HG02678 (cell line): ENCODE data around the gene FLT3.
A peak's percentile ranks its signal among the peaks of the same experiment; 100 is the strongest.
"Not testable (repeated sequence)": the region's sequence is repeated elsewhere in the genome, so short reads cannot be mapped to it uniquely, and the experiment has no call there.

ENCODE experiments used
- ATAC-seq: cut with Tn5 transposase; IDR thresholded peaks from one replicate; pipeline ENCODE4 v1.9.1; 2021; ENCODE audit warnings: mild to moderate bottlenecking, moderate library complexity; ENCODE audit not compliant: unreplicated experiment

Gene FLT3

DNA sequence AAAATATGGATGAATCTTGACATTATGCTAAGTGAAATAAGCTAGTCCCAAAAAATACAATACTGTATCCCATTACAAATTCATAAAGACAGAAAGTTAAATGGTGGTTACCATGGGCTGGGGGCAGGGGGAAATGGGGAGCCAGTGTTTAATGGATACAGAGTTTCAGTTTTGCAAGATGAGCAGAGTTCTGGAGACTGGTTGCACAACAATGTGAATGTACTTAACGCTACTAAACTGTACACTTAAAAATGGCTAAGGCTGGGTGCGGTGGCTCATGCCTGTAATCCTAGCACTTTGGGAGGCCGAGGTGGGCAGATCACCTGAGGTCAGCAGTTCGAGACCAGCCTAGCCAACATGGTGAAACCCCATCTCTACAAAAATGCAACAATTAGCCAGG lies 1.5 kb upstream of the FLT3 start:
- not testable (repeated sequence) for ATAC-seq

DNA sequence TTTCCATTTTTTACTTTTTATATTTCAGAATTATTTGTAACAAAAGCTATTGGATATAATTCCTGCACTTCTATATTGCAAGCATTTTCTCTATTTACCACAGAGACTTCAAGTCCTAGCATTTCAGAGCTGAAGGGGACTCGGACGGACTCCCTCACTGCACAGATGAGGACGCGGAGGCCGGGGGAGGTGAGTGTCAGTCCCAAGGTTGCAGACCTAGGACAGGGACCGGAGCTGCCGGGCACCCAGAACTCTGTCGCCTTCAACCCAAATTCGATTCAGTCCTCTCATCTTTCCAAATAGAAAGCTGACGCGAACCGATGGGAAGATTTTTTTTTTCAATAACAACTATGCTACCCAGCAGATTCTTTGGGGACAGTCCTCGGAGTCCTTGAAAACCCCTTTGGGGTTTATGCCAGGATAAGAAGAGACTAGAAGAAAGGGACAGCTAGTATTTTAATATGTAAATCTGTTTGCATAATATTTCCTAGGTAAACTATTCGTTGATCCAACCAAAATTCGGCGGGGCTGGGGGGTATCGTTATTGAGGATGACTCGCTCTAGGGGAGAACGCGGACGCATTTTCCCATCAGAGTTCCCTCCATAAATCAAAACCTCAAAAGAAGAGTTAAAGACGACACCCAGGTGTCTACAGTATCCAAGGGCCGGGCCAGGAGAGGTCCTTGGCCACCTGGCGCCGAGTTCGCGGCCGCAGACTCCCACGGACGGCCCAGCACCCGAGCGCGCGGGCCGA lies 803 bp downstream of the FLT3 start:
- no peak for ATAC-seq

- ATAC-seq, result no peak
These were observed 2.9 kb downstream of the FLT3 start for GRCh38 chr13:28097503-28097902.

DNA sequence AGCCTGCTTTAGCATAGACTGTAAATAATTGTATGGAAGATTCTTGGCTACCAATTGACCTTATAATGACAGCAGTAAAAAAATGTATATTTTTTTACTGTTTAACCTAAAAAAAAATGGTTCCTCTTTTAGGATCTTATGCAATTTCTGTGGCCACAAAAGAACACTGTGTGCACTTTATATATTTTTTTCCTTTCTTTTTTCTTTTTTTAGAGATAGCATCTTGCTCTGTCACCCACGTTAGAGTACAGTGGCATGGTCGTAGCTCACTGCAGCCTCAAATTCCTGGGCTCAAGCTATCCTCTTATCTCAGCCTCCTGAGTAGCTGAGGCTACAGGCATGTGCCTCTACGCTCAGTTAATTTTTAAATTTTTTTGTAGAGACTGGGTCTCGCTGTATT lies 6.1 kb downstream of the FLT3 start:
- ATAC-seq, result no peak

- no peak for ATAC-seq
These were observed 6.5 kb downstream of the FLT3 start for GRCh38 chr13:28093881-28094280.

GRCh38 chr13:28092431-28092830 lies 7.9 kb downstream of the FLT3 start:
- ATAC-seq, result no peak

GRCh38 chr13:28089065-28089464 lies 11.3 kb downstream of the FLT3 start:
- no peak for ATAC-seq

- ATAC-seq, result not testable (repeated sequence)
These were observed 22.6 kb downstream of the FLT3 start for GRCh38 chr13:28077820-28078219.

GRCh38 chr13:28077231-28077630 lies 23.1 kb downstream of the FLT3 start:
- ATAC-seq, result no peak

- no peak for ATAC-seq
These were observed 29.0 kb downstream of the FLT3 start for GRCh38 chr13:28071424-28071823.

DNA sequence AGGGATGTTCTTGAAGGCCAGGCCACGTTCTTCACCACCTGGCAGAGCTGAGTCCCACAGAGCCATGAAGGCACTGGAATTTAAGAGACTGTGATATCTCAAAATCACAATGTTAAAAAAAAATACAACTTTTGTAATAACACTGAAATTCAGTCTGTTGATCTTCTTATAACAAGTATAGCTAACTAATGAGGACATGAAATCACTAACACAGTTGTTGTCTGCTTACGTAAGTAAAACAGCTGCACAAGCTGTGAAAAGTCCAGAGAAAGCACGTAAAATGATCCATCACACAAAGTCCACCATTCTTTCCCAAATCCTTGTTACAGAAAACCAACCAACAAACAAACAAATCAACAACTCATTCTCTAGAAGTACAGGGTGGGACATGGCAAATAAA lies 32.9 kb downstream of the FLT3 start:
- ATAC-seq, result no peak

DNA sequence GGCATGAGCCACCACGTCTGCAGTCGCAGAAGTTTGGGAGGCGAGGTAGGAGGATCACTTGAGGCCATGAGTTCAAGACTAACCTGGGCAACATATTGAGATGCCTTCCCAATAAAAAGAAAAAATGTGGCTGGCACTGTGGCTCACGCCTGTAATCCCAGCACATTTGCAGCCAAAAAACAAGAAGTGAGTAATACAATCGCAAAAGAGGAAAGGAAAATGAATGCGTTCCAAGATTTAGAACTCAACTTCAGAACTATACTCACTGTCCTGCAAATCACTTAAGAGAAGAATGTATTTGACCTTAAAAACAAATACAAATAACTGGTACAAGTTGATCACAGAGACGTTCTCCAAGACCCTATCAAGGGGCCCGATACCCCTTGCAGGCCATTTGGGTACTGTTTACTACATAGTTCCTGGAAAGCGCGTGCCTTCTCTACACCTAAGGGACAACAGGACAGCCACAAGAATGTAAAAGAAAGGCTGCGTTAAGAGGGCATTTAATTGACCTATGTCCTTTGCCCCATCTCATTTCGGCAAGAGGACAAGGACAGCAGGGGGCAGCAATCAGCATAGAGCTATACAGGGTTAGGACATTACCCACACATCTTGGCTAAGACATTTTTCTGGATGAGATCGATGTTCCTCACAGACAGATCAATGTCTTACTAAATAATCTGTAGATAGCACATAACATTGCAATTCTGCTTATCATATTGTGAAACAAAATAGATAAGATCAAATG lies 41.3 kb downstream of the FLT3 start:
- no peak for ATAC-seq

DNA sequence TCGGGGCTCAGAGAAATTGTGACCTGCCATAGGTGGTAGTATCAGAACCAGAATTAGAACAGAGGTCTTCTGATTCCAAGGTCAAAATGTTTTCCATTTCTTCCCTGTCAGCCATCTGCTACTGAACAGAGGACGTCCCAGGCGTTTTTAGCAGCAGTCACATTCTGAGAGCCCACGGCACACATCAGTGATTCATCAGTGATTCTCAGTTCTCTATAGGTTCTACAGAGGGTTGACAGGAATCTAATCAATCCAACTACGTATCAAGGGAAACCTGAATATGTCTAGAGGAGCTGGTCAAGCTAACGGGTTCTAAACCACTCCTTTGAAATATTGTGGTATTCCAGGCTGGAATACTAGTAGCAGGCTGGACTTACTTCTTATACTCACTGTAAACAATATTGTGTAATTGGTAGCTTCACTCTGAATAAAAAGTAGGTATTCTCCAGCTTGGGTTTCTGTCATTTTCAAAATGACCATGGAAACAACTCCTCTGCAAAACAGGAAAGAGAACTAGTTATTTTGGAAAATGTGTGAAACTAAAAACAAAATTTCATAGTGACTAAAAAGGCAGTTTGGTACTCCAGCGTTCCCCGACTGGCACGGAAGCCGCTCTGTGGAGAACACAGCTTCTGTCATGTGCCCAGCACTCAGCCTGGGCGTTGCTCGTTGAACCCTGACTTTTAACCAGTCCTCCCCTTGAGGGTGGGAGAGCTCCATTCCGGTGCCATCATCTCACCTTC lies 43.2 kb downstream of the FLT3 start:
- ATAC-seq, result no peak

DNA sequence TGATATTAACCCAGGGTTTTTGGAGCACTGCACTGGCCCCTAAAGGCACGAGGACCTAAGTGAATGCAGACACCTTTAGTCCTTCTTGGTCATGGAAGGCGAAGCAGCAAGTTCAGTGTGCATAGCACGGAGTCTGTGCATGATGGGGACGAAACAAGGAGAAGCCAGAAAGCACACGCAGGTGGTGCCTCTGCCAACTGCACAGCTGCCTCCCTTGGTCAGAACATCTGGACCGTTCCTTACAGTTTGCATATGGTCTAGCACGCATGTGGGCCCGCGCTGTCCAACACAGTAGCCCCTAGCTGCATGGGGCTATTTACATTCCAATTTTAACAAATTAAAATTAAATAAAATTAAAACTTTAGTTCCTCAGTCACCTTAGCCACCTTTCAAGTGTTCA lies 44.0 kb downstream of the FLT3 start:
- no peak for ATAC-seq

GRCh38 chr13:28055357-28055756 lies 45.0 kb downstream of the FLT3 start:
- no peak for ATAC-seq

GRCh38 chr13:28052945-28053344 lies 47.4 kb downstream of the FLT3 start:
- no peak for ATAC-seq

- ATAC-seq, result peak; percentile 40
These were observed 50.2 kb downstream of the FLT3 start for GRCh38 chr13:28049880-28050875.

- no peak for ATAC-seq
These were observed 51.2 kb downstream of the FLT3 start for GRCh38 chr13:28049215-28049614.

- no peak for ATAC-seq
These were observed 51.6 kb downstream of the FLT3 start for GRCh38 chr13:28048768-28049167.

- peak; percentile 92 for ATAC-seq
These were observed 52.5 kb downstream of the FLT3 start for GRCh38 chr13:28047757-28048388.
